Neutrophil (primary cell): ENCODE measurements around the gene NOXO1.

ENCODE experiments used
- H3K27ac ChIP-seq: fragments of 200-600 bp; sonication (generic); 2 replicates; pipeline ENCODE4 v1.5.1; 2016; ENCODE audit warnings: mild to moderate bottlenecking, moderate library complexity
- H3K27me3 ChIP-seq: fragments of 200-600 bp; sonication (generic); 2 replicates; pipeline ENCODE4 v1.6.0; 2016; ENCODE audit warnings: mild to moderate bottlenecking
- H3K36me3 ChIP-seq: fragments of 200-600 bp; sonication (generic); 2 replicates; pipeline ENCODE4 v1.5.1; 2017
- H3K4me1 ChIP-seq, 2 experiments: fragments of 200-600 bp in 1 of 2; sonication (generic) in 1 of 2; 1 replicate in 1 of 2; 2 replicates in 1 of 2; pipeline versions ENCODE4 v1.5.1 to v1.6.1; 2013 to 2016; ENCODE audit warnings: low read depth in 1 of 2, low read length in 1 of 2, mild to moderate bottlenecking in 1 of 2, moderate library complexity in 1 of 2; ENCODE audit not compliant: control insufficient read depth in 1 of 2, insufficient read depth in 1 of 2
- H3K4me3 ChIP-seq, 2 experiments: fragments of 200-600 bp in 1 of 2; sonication (generic) in 1 of 2; 1 replicate in 1 of 2; 2 replicates in 1 of 2; pipeline ENCODE4 v1.5.1; 2013 to 2016; ENCODE audit warnings: low read depth in 1 of 2, low read length in 1 of 2, mild to moderate bottlenecking in 1 of 2, moderate library complexity in 1 of 2
- H3K9me3 ChIP-seq: fragments of 200-600 bp; sonication (generic); 2 replicates; pipeline ENCODE4 v1.5.1; 2016
- TF ChIP-seq, protein P1 (sequence below): fragments of 200-600 bp; sonication (generic); IDR thresholded peaks from 2 replicates; pipeline ENCODE4 v1.5.1; 2016; ENCODE audit warnings: antibody characterized with exemption

NOXO1 gene

GRCh38 chr16:2001456-2002355, 20.4 kb upstream of the NOXO1 start:
- Histone ChIP-seq H3K36me3 (peaks cover 65% of the 10 kb centered on the region), H3K9me3 (no peaks in the 10 kb centered on the region), H3K27me3 (peaks cover 6% of the 10 kb centered on the region), H3K27ac (no peak overlapping the region), H3K4me3 (no peak overlapping the region), H3K4me1 (peaks cover 6 to 19% of the 10 kb centered on the region in 2 experiments)
- TF ChIP-seq, protein P1, sequence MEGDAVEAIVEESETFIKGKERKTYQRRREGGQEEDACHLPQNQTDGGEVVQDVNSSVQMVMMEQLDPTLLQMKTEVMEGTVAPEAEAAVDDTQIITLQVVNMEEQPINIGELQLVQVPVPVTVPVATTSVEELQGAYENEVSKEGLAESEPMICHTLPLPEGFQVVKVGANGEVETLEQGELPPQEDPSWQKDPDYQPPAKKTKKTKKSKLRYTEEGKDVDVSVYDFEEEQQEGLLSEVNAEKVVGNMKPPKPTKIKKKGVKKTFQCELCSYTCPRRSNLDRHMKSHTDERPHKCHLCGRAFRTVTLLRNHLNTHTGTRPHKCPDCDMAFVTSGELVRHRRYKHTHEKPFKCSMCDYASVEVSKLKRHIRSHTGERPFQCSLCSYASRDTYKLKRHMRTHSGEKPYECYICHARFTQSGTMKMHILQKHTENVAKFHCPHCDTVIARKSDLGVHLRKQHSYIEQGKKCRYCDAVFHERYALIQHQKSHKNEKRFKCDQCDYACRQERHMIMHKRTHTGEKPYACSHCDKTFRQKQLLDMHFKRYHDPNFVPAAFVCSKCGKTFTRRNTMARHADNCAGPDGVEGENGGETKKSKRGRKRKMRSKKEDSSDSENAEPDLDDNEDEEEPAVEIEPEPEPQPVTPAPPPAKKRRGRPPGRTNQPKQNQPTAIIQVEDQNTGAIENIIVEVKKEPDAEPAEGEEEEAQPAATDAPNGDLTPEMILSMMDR: no peak

DNA sequence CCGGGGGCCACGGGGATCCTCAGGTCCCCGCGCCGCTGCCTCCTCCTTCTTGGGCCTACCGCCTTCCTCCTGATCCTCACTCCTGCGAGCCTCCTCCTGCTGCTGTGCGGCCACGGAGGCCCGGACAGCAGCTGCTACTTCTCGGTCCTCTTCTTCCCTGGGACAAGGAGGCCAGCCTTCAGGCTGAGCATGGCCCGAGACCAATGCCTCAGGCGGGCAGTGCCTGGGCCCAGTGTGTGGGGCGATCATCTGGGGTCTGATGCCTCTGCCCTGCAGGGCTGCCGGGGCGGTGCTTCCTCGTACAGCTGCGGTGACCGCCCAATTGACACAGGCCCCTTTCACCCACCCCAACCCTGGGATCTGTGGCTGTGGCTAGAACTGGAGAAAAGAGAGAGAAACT, 19.8 kb upstream of the NOXO1 start:
- H3K27ac ChIP-seq: no peak overlapping the region
- TF ChIP-seq, protein P1: no peak
- H3K4me3 ChIP-seq: no peak overlapping the region
- H3K27me3 ChIP-seq: peaks cover 6% of the 10 kb centered on the region
- H3K4me1 ChIP-seq: peaks cover 6 to 19% of the 10 kb centered on the region in 2 experiments
- peaks cover 67% of the 10 kb centered on the region for H3K36me3 ChIP-seq
- H3K9me3 ChIP-seq: no peaks in the 10 kb centered on the region

GRCh38 chr16:1999866-2000514, 18.7 kb upstream of the NOXO1 start:
- Histone ChIP-seq H3K9me3 (no peaks in the 10 kb centered on the region), H3K4me1 (peaks cover 6 to 11% of the 10 kb centered on the region in 2 experiments), H3K4me3 (no peak overlapping the region), H3K27me3 (no peaks in the 10 kb centered on the region), H3K27ac (no peak overlapping the region), H3K36me3 (peaks cover 67% of the 10 kb centered on the region)
- TF ChIP-seq, protein P1: no peak

DNA sequence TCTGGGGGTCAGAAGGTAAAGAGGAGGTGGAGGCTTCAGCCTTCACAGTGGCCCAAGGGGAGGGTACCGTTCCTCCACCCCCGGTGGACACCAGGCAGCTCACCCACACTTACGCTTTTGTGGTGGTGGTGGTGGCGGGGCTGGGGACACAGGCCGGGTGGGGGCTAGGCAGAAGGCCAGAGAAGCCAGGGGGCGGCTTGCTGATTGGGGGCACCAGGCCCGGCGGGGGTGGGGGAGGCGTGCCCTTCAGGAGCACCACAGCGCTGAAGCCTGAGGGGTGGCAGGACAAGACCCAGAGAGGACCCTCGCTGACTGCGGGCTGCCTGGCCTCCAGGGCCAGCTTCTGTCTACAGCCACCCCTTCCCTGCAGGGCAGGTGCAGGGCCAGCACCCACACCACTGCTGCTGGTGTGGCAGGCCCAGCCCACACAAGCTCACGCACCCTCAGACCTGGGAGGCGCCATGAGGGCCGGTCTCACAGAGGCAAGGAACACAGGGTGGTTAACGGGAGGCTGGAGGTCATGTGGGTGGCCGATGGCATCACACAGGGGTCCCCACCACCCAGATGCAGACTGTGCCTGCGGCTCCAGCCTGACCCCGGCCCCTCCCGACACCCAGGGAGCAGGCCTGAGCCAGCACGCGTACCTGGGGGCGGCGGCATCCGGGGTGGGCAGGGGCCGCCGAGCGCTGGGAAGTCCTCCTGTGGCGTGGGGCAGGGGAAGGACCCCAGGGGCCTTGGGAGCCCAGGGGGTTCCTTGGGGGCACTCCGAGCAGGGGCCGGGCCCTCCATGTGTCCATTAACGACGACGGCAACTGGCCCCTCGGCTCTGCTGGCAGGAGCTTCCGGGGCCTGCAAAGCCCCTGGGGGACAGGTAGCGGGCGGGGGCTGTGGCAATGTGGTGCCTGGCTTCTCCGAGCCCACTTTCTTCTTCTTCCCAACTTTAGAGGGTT, 17.9 kb upstream of the NOXO1 start:
- peaks cover 67% of the 10 kb centered on the region for H3K36me3 ChIP-seq
- TF ChIP-seq, protein P1: no peak
- no peak overlapping the region for H3K4me3 ChIP-seq
- H3K27ac ChIP-seq: no peak overlapping the region
- H3K27me3 ChIP-seq: no peaks in the 10 kb centered on the region
- H3K4me1 ChIP-seq: peaks cover 3 to 8% of the 10 kb centered on the region in 2 experiments
- no peaks in the 10 kb centered on the region for H3K9me3 ChIP-seq

DNA sequence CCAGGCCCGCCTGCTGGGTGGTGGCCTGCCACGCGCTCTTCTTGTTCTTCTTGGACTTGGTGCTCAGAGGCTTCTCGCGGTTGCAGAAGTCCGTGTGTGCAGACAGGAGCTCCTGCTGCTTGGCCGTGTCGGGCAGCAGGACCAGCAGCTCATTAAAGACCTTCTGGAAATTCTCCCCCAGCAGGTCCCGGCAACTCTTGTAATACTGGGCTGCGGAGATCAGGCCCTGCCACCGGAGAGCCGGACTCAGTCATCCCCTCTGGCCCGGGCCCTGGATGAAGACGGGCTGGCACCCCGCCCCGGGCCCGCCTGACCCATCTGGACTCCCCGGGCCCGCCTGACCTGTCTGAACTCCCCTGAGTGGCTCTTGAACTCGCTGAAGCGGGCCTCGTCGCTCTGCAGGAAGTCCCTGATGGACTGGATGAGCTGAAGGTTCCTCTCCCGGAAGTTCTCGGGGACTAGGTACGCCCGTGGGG, 17.1 kb upstream of the NOXO1 start:
- Histone ChIP-seq H3K4me3 (no peak overlapping the region), H3K27me3 (peaks cover 5% of the 10 kb centered on the region), H3K36me3 (peaks cover 67% of the 10 kb centered on the region), H3K27ac (no peak overlapping the region), H3K4me1 (peaks cover 0 to under 1% of the 10 kb centered on the region in 2 experiments), H3K9me3 (no peaks in the 10 kb centered on the region)
- TF ChIP-seq, protein P1: no peak
